Kidney epithelial cell (primary cell): ENCODE measurements around the gene SLC43A2. TPM values are rescaled to one million over a fixed set of nuclear protein-coding genes. Genes with fewer than 3 reads are reported as not detected.

ENCODE experiments used
- DNase-seq: peaks from one replicate; pipeline ENCODE4 v3.0.0-alpha.2; 2010; ENCODE audit warnings: low read depth
- H3K27me3 ChIP-seq: 2 replicates; pipeline ENCODE4 v1.6.0; 2011; ENCODE audit warnings: low read length; ENCODE audit not compliant: control insufficient read depth, insufficient read depth
- H3K36me3 ChIP-seq: 2 replicates; pipeline ENCODE4 v1.5.1; 2011; ENCODE audit warnings: low read length; ENCODE audit not compliant: control insufficient read depth, insufficient read depth
- H3K4me3 ChIP-seq: 2 replicates; pipeline ENCODE4 v1.5.1; 2011; ENCODE audit warnings: low read depth, mild to moderate bottlenecking, control low read depth, low read length
- total RNA-seq: library from RNA; depleted of rRNA; stranded (reverse); fragments of >200 nt; gene quantifications from 2 replicates; pipeline ENCODE4 v1.2.3, GENCODE V29; 2015
- TF ChIP-seq, protein P1 (sequence below): IDR thresholded peaks from 2 replicates; pipeline ENCODE4 v1.5.1; 2011; ENCODE audit warnings: mild to moderate bottlenecking, moderate library complexity, low read length, control low read depth, inconsistent platforms; ENCODE audit not compliant: insufficient read depth, poor library complexity, severe bottlenecking

Gene SLC43A2
- total RNA-seq, 1 donor from 2014 or later: 9.1 TPM

- Histone ChIP-seq H3K27me3 (peaks cover 7% of the 10 kb centered on the region), H3K36me3 (no peaks in the 10 kb centered on the region), H3K4me3 (no peak overlapping the region)
- TF ChIP-seq, protein P1, sequence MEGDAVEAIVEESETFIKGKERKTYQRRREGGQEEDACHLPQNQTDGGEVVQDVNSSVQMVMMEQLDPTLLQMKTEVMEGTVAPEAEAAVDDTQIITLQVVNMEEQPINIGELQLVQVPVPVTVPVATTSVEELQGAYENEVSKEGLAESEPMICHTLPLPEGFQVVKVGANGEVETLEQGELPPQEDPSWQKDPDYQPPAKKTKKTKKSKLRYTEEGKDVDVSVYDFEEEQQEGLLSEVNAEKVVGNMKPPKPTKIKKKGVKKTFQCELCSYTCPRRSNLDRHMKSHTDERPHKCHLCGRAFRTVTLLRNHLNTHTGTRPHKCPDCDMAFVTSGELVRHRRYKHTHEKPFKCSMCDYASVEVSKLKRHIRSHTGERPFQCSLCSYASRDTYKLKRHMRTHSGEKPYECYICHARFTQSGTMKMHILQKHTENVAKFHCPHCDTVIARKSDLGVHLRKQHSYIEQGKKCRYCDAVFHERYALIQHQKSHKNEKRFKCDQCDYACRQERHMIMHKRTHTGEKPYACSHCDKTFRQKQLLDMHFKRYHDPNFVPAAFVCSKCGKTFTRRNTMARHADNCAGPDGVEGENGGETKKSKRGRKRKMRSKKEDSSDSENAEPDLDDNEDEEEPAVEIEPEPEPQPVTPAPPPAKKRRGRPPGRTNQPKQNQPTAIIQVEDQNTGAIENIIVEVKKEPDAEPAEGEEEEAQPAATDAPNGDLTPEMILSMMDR: no peak
- no peak for DNase-seq
These were observed 3.1 kb downstream of the SLC43A2 start for GRCh38 chr17:1625581-1625980.

- no peak for DNase-seq
These were observed 3.6 kb downstream of the SLC43A2 start for GRCh38 chr17:1625053-1625452.

DNA sequence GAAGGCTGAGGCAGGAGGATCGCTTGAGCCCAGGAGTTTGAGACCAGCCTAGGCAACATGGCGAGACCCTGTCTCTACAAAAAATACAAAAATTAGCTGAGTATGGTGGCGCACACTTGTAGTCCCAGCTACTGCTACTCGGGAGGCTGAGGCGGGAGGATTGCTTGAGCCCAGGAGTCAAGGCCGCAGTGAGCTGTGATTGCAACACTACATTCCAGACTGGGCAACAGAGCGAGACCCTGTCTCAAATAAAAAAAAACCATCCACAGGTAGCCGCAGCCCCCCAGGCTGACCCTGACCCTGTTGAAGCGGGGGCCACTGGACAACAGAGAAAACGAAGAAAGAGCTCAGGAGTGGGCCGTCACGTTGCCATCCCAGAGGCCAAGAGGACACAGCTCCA is 4.0 kb downstream of the SLC43A2 start:
- Histone ChIP-seq H3K4me3 (no peak overlapping the region), H3K27me3 (peaks cover 4% of the 10 kb centered on the region), H3K36me3 (no peaks in the 10 kb centered on the region)
- DNase-seq: no peak
- TF ChIP-seq, protein P1: no peak

More at GRCh38 chr17:1625053-1625452, 3.6 kb downstream of the SLC43A2 start:
- H3K4me3 ChIP-seq: no peak overlapping the region
- H3K36me3 ChIP-seq: no peaks in the 10 kb centered on the region
- TF ChIP-seq, protein P1: no peak
- H3K27me3 ChIP-seq: peaks cover 7% of the 10 kb centered on the region

- TF ChIP-seq, protein P1: no peak
- H3K4me3 ChIP-seq: no peak overlapping the region
- DNase-seq: no peak
- no peaks in the 10 kb centered on the region for H3K36me3 ChIP-seq
- peaks cover 3% of the 10 kb centered on the region for H3K27me3 ChIP-seq
These were observed 5.5 kb downstream of the SLC43A2 start for GRCh38 chr17:1623057-1623630.

- TF ChIP-seq, protein P1: no peak
- H3K4me3 ChIP-seq: no peak overlapping the region
- H3K36me3 ChIP-seq: no peaks in the 10 kb centered on the region
- no peaks in the 10 kb centered on the region for H3K27me3 ChIP-seq
- DNase-seq: no peak
These were observed 7.2 kb downstream of the SLC43A2 start for GRCh38 chr17:1621273-1621954.

DNA sequence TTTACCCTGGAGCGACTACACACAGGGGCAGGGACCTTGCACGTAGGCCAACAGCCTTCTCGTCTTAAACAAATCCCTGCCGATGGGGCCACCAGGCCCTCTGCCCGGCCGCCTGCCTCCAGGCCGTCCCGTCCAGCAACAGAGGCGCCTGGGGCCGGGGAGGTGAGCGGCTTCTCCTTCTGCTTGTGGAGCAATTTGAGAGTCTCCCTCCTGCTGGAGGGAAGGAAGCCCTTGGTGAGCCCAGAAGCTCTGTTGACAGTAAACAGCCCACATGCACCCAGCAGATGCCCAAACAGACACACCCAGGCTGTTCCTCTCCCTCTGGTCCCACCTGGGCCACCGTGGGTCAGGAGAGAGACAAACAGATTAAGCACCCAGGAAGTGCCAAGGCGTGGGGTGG is 8.1 kb downstream of the SLC43A2 start:
- Histone ChIP-seq H3K27me3 (no peaks in the 10 kb centered on the region), H3K36me3 (no peaks in the 10 kb centered on the region)
- TF ChIP-seq, protein P1: no peak

More for the DNA sequence above, 8.1 kb downstream of the SLC43A2 start:
- H3K4me3 ChIP-seq: no peak overlapping the region
- no peak for DNase-seq
